ENCODE measurements around the gene C2orf80.

GRCh38 chr2:208234786-208235185, 45.0 kb upstream of the C2orf80 start:
- TF ChIP-seq FOXM1 (IDR thresholded peaks at IDR 0.05; ENCODE audit: borderline replicate concordance) (no peak), PKNOX1 (IDR thresholded peaks at IDR 0.05) (no peak), L3MBTL2 (conservative IDR thresholded peaks at IDR 0.05) (no peak), BHLHE40 (IDR thresholded peaks at IDR 0.05; ENCODE audit: borderline replicate concordance) (no peak), SP1 (IDR thresholded peaks at IDR 0.05) (no peak), SUZ12 (IDR thresholded peaks at IDR 0.05) (no peak), ELF4 (IDR thresholded peaks at IDR 0.05) (no peak), FOXA1 (IDR thresholded peaks at IDR 0.05) (no peak), FOXK2 (IDR thresholded peaks at IDR 0.05) (no peak), ARNT (IDR thresholded peaks at IDR 0.05) (no peak), NFRKB (IDR thresholded peaks at IDR 0.05) (no peak), TARDBP (IDR thresholded peaks at IDR 0.05) (no peak), HDGF (IDR thresholded peaks at IDR 0.05; ENCODE audit: borderline replicate concordance) (no peak)

All from HEK293T (cell line).